ENCODE data around the gene GXYLT2.

Gene GXYLT2

DNA sequence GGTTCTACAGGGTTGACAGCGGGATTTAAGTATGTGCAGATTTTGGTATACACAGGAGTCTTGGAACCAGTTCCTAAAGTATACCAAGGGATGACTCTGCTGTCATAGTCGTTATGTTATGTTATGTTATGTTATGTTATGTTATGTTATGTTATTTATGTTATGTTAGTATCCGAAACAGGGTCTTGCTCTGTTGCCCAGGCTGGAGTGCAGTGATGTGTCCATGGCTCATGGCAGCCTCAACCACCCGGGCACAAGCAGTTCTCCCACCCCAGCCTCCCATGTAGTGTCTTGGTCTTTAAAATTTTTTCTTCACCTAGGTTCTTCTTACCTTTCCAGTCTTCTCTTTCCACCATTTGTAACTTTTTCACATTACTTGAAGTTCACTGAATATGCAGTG is 130.5 kb downstream of the GXYLT2 start:
- DNase-seq (ENCODE audit: low read depth, low spot score): no peak

DNA sequence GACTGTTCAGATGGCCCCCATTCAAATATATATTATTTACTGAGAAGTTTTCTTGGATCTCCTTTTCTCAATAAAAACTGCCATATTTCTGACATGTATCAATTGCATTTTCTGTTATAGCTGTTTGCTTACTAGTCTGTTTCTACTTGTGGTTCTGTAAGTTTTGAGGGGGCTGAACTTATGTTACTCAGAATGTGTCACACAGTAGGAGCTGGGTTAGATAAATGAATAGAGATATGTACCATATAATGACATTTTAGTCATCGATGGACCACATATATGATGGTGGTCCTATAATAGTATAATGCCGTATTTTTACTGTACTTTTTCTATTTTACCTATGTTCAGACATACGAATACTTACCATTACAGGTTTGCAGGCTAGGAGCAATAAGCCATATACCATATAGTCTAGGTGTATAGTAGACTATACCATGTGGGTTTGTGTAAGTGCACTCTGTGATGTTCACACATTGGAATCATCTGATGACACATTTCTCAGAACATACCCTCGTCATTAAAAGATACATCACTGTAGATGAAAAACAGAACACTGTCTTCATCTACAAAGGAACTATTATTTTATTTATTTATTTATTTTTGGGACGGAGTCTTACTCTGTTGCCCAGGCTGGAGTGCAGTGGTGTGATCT is 131.1 kb downstream of the GXYLT2 start:
- DNase-seq (ENCODE audit: low read depth, low spot score): no peak

DNA sequence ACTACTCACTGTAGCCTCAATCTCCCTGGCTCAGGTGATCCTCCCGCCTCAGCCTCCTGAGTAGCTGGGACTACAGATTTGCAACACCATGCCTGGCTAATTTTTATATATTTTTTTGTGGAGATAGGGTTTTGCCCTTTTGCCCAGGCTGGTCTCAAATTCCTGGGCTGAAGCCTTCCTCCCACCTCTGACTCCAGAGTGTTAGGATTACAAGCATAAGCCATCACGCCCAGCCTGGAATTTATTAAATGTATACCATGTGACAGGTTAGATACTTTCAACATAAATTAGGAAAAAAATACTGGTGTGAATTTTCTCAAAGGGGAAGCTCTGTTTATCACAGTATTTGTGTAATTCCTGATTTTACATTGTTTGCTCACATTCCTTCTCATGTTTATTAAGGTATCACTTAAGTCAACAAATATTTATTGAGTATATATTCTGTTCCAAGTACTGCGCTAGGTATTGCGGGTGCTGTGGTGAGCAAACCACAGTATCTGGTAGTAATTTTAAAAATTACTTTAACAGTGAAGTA is 133.5 kb downstream of the GXYLT2 start:
- no peak for DNase-seq (ENCODE audit: low read depth, low spot score)

DNA sequence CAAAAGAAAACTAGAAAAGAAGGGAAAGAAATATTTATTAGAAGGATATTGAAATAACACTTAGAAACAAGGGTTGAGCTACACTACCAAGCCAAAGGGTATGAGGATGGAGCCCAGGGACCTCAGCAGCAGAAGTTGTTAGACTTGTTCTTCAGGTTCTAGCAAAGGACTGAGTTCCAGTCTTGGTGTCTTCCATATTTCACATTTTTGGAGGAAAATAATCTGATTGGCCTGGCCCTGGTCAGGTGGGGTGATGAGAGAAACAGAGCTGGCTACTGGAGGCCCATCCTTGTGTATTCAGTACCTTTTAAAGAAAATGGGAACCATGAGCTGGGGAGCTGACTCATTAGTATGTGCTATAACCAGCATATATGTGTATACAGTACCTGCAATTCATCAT is 137.0 kb downstream of the GXYLT2 start:
- DNase-seq (ENCODE audit: low read depth, low spot score): no peak

DNA sequence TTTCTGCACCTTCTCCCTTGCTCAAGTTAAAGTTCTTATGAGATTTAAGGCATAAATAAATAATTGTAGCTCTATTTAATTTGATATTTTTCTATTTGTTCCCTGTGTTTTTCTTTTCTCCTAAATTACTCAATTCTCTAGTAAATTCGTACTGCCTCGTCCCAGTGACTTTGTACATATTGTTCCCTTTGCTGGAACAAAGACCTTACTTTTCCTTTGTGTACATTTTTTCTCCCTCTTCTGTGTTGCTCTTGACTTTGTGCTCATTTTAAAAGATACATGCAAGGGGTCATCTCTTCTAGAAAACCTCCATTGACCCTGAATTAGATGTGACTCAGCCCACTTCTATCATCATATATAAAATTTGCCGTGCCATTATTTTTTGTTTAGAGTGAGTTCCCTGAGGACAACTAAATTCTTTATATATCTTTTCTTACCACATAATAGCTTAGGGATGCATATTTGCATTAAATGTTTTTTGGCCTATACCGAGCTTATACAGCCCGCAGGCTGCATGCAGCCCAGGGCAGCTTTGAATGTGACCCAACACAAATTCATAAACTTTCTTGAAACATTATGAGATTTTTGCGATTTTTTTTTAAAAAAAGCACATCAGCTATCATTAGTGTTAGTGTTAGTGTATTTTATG is 138.4 kb downstream of the GXYLT2 start:
- no peak for DNase-seq (ENCODE audit: low read depth, low spot score)

All from astrocyte of the hippocampus (primary cell).